ENCODE data around the gene VGLL4. TPM values are rescaled to one million over a fixed set of nuclear protein-coding genes. Genes with fewer than 3 reads are reported as not detected.

Gene VGLL4
- total and polyA plus RNA-seq, 2 of the 4 experiments (the other 2 are of a cell fraction) = 26.2 to 35.4 TPM

DNA sequence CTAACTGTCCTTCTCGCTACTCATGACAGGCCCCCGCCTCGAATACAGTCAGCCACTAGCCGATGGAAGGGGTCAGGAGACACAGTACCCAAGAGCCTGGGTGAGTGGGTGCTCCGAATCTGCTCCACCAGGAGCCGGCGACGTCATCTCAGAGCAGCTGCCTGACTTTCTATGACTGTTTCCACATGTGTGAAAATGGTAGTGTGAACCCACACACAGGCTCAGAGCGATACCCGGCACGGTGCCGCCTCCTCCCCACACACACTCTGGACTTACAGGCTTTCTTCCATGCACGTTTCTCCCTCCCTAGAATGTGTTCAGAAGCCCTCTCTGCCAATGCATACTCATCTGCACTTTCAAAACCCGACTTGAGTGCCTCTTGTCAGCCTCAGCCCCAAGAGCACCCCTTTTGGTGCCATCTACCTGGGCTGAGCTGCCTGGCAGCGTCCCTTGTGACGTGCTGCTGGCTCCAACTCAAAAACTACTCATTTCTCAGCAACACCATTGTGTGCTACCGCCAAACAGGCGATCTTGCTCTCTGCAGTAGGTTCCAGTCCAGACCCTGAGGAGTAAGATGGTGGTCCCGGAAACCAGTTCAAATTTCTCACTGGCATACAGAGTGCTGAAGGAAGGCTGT is 29.7 kb downstream of the VGLL4 start:
- Histone ChIP-seq H3K9me3 (ENCODE audit: control insufficient read depth, insufficient read depth, low read length) (no peaks in the 10 kb centered on the region), H2BK120ac (ENCODE audit: low read depth, low read length) (no peak overlapping the region), H4K91ac (ENCODE audit: insufficient read depth, low read depth, low read length) (no peak overlapping the region), H2AK9ac (replicated peaks; ENCODE audit: low read depth, low read length, poor library complexity) (no peak overlapping the region), H3K79me1 (ENCODE audit: low read depth in 1 of 2, low read length in 2 of 2) (peaks cover 21 to 86% of the 10 kb centered on the region in 2 experiments), H3K27ac (ENCODE audit: insufficient read depth, low read length) (no peak overlapping the region), H2AFZ (replicated peaks; ENCODE audit: low read length, poor library complexity) (no peak overlapping the region), H2BK20ac (ENCODE audit: low read depth, low read length) (no peak overlapping the region), H2AK5ac (ENCODE audit: low read depth, low read length) (no peak overlapping the region), H3K4ac (ENCODE audit: low read depth, low read length) (no peak overlapping the region), H3K4me2 (ENCODE audit: low read depth, low read length) (no peak overlapping the region), H3K4me1 (ENCODE audit: control insufficient read depth, insufficient read depth, low read length) (peaks cover 47% of the 10 kb centered on the region), H3K4me3 (ENCODE audit: insufficient read depth, low read depth, low read length) (no peak overlapping the region), H3K14ac (replicated peaks; ENCODE audit: low read depth, low read length) (no peak overlapping the region), H3K27me3 (ENCODE audit: control insufficient read depth, insufficient read depth, low read length) (no peaks in the 10 kb centered on the region), H3K36me3 (ENCODE audit: control insufficient read depth, insufficient read depth, low read length) (peaks cover 2% of the 10 kb centered on the region; the same call in 1 of the 2 replicates), H2BK15ac (ENCODE audit: low read depth, low read length) (no peak overlapping the region), H4K5ac (ENCODE audit: low read depth, low read length) (no peak overlapping the region), H3K23ac (ENCODE audit: low read depth, low read length) (peak overlapping the region; percentile 36), H3K18ac (ENCODE audit: low read depth, low read length) (no peak overlapping the region), H3K56ac (ENCODE audit: extremely low read depth, insufficient read depth, low read length) (no peak overlapping the region), H3K9me1 (ENCODE audit: insufficient read depth, low read length) (peaks cover 38% of the 10 kb centered on the region), H3K9ac (ENCODE audit: low read depth, low read length) (no peak overlapping the region), H4K8ac (ENCODE audit: low read depth in 2 of 2, low read length in 2 of 2) (no peak overlapping the region), H2BK5ac (ENCODE audit: low read depth, low read length, poor library complexity, severe bottlenecking) (no peak overlapping the region), H4K20me1 (ENCODE audit: insufficient read depth, low read length) (peaks cover 85% of the 10 kb centered on the region)
- DNase-seq (no peak), ATAC-seq (ENCODE audit: low read depth) (no peak)
- BruUV-seq (replicated peaks) = no TSS peak
- ChIA-PET POLR2A (ENCODE audit: unreplicated experiment) (no interaction called here), CTCF (no interaction called here)
- TF ChIP-seq MXI1 (IDR thresholded peaks at IDR 0.05; ENCODE audit: borderline replicate concordance, low read depth, low read length) = no peak
- no peak for TF ChIP-seq MAFK (IDR thresholded peaks at IDR 0.05; ENCODE audit: low read depth, low read length)
- no peak for TF ChIP-seq RFX5 (IDR thresholded peaks at IDR 0.05; ENCODE audit: low read depth, low read length)
- TF ChIP-seq FOS (IDR thresholded peaks at IDR 0.05; ENCODE audit: low read depth, low read length) = no peak
- no peak for TF ChIP-seq RCOR1 (IDR thresholded peaks at IDR 0.05; ENCODE audit: insufficient replicate concordance, low read length)
- no peak for TF ChIP-seq MAZ (IDR thresholded peaks at IDR 0.05; ENCODE audit: borderline replicate concordance, low read depth, low read length)
- TF ChIP-seq, protein P1, sequence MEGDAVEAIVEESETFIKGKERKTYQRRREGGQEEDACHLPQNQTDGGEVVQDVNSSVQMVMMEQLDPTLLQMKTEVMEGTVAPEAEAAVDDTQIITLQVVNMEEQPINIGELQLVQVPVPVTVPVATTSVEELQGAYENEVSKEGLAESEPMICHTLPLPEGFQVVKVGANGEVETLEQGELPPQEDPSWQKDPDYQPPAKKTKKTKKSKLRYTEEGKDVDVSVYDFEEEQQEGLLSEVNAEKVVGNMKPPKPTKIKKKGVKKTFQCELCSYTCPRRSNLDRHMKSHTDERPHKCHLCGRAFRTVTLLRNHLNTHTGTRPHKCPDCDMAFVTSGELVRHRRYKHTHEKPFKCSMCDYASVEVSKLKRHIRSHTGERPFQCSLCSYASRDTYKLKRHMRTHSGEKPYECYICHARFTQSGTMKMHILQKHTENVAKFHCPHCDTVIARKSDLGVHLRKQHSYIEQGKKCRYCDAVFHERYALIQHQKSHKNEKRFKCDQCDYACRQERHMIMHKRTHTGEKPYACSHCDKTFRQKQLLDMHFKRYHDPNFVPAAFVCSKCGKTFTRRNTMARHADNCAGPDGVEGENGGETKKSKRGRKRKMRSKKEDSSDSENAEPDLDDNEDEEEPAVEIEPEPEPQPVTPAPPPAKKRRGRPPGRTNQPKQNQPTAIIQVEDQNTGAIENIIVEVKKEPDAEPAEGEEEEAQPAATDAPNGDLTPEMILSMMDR (conservative IDR thresholded peaks at IDR 0.05; ENCODE audit: low read depth, low read length) = no peak
- no peak for TF ChIP-seq CHD1 (IDR thresholded peaks at IDR 0.05; ENCODE audit: low read depth, low read length)
- TF ChIP-seq NFE2L2 (IDR thresholded peaks at IDR 0.05; ENCODE audit: low read depth, low read length) = no peak
- TF ChIP-seq, protein P2, sequence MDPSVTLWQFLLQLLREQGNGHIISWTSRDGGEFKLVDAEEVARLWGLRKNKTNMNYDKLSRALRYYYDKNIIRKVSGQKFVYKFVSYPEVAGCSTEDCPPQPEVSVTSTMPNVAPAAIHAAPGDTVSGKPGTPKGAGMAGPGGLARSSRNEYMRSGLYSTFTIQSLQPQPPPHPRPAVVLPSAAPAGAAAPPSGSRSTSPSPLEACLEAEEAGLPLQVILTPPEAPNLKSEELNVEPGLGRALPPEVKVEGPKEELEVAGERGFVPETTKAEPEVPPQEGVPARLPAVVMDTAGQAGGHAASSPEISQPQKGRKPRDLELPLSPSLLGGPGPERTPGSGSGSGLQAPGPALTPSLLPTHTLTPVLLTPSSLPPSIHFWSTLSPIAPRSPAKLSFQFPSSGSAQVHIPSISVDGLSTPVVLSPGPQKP (IDR thresholded peaks at IDR 0.05; ENCODE audit: borderline replicate concordance, low read depth, low read length) = no peak
- no peak for TF ChIP-seq SMC3 (IDR thresholded peaks at IDR 0.05; ENCODE audit: low read depth, low read length)
- WGBS, 2 experiments (ENCODE audit: extremely low coverage in 2 of 2, insufficient read length in 1 of 2) = 84% methylated on average over 9 of the region's 19 CpGs; no CpG with 5 or more reads in 1 of the 2 experiments
- intact Hi-C loops (cut with micrococcal nuclease) = loop anchor here (2.0 kb wide), 1 partner anchor 15 kb away; no protein-coding TSS in a partner anchor
- in situ Hi-C loops (cut with MboI; ENCODE audit: low sequenced_read_pairs) = no loop called here
- dilution Hi-C loops (cut with HindIII; ENCODE audit: low sequenced_read_pairs, unreplicated experiment) = no loop called here

All from IMR-90 (cell line).